ENCODE results near the gene KRT3.

GRCh38 chr12:52778833-52779232, 17.1 kb downstream of the KRT3 start:
- no peak for TF ChIP-seq POLR2AphosphoS5 (IDR thresholded peaks at IDR 0.05; ENCODE audit: low read depth, low read length)
- TF ChIP-seq, protein P1, sequence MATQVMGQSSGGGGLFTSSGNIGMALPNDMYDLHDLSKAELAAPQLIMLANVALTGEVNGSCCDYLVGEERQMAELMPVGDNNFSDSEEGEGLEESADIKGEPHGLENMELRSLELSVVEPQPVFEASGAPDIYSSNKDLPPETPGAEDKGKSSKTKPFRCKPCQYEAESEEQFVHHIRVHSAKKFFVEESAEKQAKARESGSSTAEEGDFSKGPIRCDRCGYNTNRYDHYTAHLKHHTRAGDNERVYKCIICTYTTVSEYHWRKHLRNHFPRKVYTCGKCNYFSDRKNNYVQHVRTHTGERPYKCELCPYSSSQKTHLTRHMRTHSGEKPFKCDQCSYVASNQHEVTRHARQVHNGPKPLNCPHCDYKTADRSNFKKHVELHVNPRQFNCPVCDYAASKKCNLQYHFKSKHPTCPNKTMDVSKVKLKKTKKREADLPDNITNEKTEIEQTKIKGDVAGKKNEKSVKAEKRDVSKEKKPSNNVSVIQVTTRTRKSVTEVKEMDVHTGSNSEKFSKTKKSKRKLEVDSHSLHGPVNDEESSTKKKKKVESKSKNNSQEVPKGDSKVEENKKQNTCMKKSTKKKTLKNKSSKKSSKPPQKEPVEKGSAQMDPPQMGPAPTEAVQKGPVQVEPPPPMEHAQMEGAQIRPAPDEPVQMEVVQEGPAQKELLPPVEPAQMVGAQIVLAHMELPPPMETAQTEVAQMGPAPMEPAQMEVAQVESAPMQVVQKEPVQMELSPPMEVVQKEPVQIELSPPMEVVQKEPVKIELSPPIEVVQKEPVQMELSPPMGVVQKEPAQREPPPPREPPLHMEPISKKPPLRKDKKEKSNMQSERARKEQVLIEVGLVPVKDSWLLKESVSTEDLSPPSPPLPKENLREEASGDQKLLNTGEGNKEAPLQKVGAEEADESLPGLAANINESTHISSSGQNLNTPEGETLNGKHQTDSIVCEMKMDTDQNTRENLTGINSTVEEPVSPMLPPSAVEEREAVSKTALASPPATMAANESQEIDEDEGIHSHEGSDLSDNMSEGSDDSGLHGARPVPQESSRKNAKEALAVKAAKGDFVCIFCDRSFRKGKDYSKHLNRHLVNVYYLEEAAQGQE (IDR thresholded peaks at IDR 0.05; ENCODE audit: insufficient read depth in 1 of 2, low read depth in 2 of 2, low read length in 2 of 2): no peak
- no peak for TF ChIP-seq SIN3A (IDR thresholded peaks at IDR 0.05; ENCODE audit: borderline replicate concordance, insufficient read depth, low read length)
